Liver (tissue), 9 donors: ENCODE results near the gene LRRC27. TPM values are rescaled to one million over a fixed set of nuclear protein-coding genes. Genes with fewer than 3 reads are reported as not detected.

Experiments
- DNase-seq: peaks from one replicate; pipeline ENCODE4 v3.0.0-alpha.2; 2017; ENCODE audit warnings: low spot score
- H3K27ac ChIP-seq, 2 donors: one replicate each; pipeline ENCODE4 v1.7.0; 2013; ENCODE audit warnings: inconsistent platforms in 2 of 2, low read length in 2 of 2, control low read depth in 1 of 2, low read depth in 1 of 2, mild to moderate bottlenecking in 1 of 2
- H3K27me3 ChIP-seq, 4 donors: one replicate each; pipeline versions ENCODE4 v1.6.1 to v1.7.0; 2013; ENCODE audit warnings: low read length in 3 of 4, inconsistent platforms in 1 of 4, mild to moderate bottlenecking in 1 of 4, moderate library complexity in 1 of 4; ENCODE audit not compliant: control insufficient read depth in 4 of 4, insufficient read depth in 4 of 4
- H3K36me3 ChIP-seq, 4 donors: one replicate each; pipeline versions ENCODE4 v1.6.1 to v1.7.0; 2013; ENCODE audit warnings: low read length in 3 of 4, mild to moderate bottlenecking in 3 of 4, low read depth in 1 of 4, moderate library complexity in 1 of 4; ENCODE audit not compliant: control insufficient read depth in 4 of 4, insufficient read depth in 3 of 4
- H3K4me1 ChIP-seq, 4 donors: one replicate each; pipeline versions ENCODE4 v1.6.1 to v1.7.0; 2013; ENCODE audit warnings: low read length in 3 of 4, mild to moderate bottlenecking in 3 of 4, moderate library complexity in 1 of 4; ENCODE audit not compliant: control insufficient read depth in 4 of 4, insufficient read depth in 4 of 4
- H3K4me3 ChIP-seq, 3 donors: one replicate each; pipeline versions ENCODE4 v1.6.1 to v1.7.0; 2013; ENCODE audit warnings: low read length in 3 of 3, control low read depth in 1 of 3, low read depth in 1 of 3, mild to moderate bottlenecking in 1 of 3
- H3K9ac ChIP-seq, 2 donors: one replicate each; pipeline ENCODE4 v1.7.0; 2013; ENCODE audit warnings: low read length in 2 of 2, mild to moderate bottlenecking in 2 of 2, moderate library complexity in 2 of 2, control low read depth in 1 of 2, low read depth in 1 of 2
- H3K9me3 ChIP-seq, 4 donors: one replicate each; pipeline versions ENCODE4 v1.6.1 to v1.7.0; 2013; ENCODE audit warnings: low read length in 3 of 4; ENCODE audit not compliant: control insufficient read depth in 4 of 4
- ATF3 ChIP-seq: IDR thresholded peaks from 2 replicates; pipeline ENCODE4 v1.6.1; 2016; ENCODE audit warnings: antibody characterized with exemption
- CTCF ChIP-seq: fragments of 150-350 bp; IDR thresholded peaks from 2 replicates; pipeline ENCODE4 v1.5.1; 2017; ENCODE audit warnings: improper control_type of control experiment, low read depth, low read length; ENCODE audit not compliant: missing input control
- EGR1 ChIP-seq, 2 donors: IDR thresholded peaks; 2 replicates each; pipeline ENCODE4 v1.6.1; 2016 to 2018; ENCODE audit warnings: antibody characterized with exemption in 2 of 2, low read depth in 2 of 2
- FOXA1 ChIP-seq: IDR thresholded peaks from 2 replicates; pipeline ENCODE4 v1.6.1; 2016; ENCODE audit warnings: antibody characterized with exemption
- FOXA2 ChIP-seq: IDR thresholded peaks from 2 replicates; pipeline ENCODE4 v1.6.1; 2016; ENCODE audit warnings: antibody characterized with exemption
- GABPA ChIP-seq, 2 donors: IDR thresholded peaks in 1 of 2; conservative IDR thresholded peaks in 1 of 2; 2 replicates each; pipeline ENCODE4 v1.6.1; 2016; ENCODE audit warnings: antibody characterized with exemption in 2 of 2, mild to moderate bottlenecking in 1 of 2, moderate library complexity in 1 of 2
- HNF4A ChIP-seq, 2 donors: conservative IDR thresholded peaks; 2 replicates each; pipeline ENCODE4 v1.6.1; 2016; ENCODE audit warnings: antibody characterized with exemption in 2 of 2, mild to moderate bottlenecking in 2 of 2
- HNF4G ChIP-seq: IDR thresholded peaks from 2 replicates; pipeline ENCODE4 v1.6.1; 2016; ENCODE audit warnings: antibody characterized with exemption
- JUND ChIP-seq, 2 donors: IDR thresholded peaks; 2 replicates each; pipeline ENCODE4 v1.6.1; 2016; ENCODE audit warnings: antibody characterized with exemption in 2 of 2
- MAX ChIP-seq: IDR thresholded peaks from 2 replicates; pipeline ENCODE4 v1.6.1; 2016; ENCODE audit warnings: antibody characterized with exemption
- NR2F2 ChIP-seq: IDR thresholded peaks from 2 replicates; pipeline ENCODE4 v1.6.1; 2016; ENCODE audit warnings: antibody characterized with exemption
- RAD21 ChIP-seq, 2 donors: IDR thresholded peaks; 2 replicates each; pipeline ENCODE4 v1.6.1; 2016; ENCODE audit warnings: antibody characterized with exemption in 2 of 2, mild to moderate bottlenecking in 2 of 2
- RXRA ChIP-seq, 2 donors: IDR thresholded peaks; 2 replicates each; pipeline ENCODE4 v1.6.1; 2017 to 2018; ENCODE audit warnings: antibody characterized with exemption in 2 of 2, mild to moderate bottlenecking in 1 of 2
- SP1 ChIP-seq: IDR thresholded peaks from 2 replicates; pipeline ENCODE4 v1.6.1; 2018; ENCODE audit warnings: antibody characterized with exemption, mild to moderate bottlenecking
- TAF1 ChIP-seq: conservative IDR thresholded peaks from 2 replicates; pipeline ENCODE4 v1.6.1; 2016; ENCODE audit warnings: antibody characterized with exemption, mild to moderate bottlenecking
- YY1 ChIP-seq: IDR thresholded peaks from 2 replicates; pipeline ENCODE4 v1.6.1; 2016; ENCODE audit warnings: antibody characterized with exemption, mild to moderate bottlenecking
- ZBTB33 ChIP-seq: IDR thresholded peaks from 2 replicates; pipeline ENCODE4 v1.6.1; 2016; ENCODE audit warnings: antibody characterized with exemption
- WGBS: extraction: QIAGEN DNeasy Blood & Tissue Kit; methylation state at CpG from one replicate; pipeline ENCODE4 v1.1.7; 2013; 5-methylcytosine and 5-hydroxymethylcytosine counted together
- polyA plus RNA-seq, 2 donors: library from polyadenylated mRNA; stranded (reverse) in 1 of 2; unstranded in 1 of 2; fragments of 200-250 nt in 1 of 2; fragments of >200 nt in 1 of 2; fragmentation: Nextera tagmentation in 1 of 2; extraction: Ambion mirVana in 1 of 2; gene quantifications; one replicate each; pipeline versions ENCODE4 v1.2.1 to v1.2.3, GENCODE V29; 2013 to 2015
- total RNA-seq, 2 donors: library from RNA; depleted of rRNA; stranded (reverse); fragments of >200 nt; gene quantifications; one replicate each; pipeline ENCODE4 v1.2.3, GENCODE V29; 2014
- donor health status: healthy.
- donor health status: healthy.
- donor health status: healthy.
- donor health status: healthy.
- donor health status: healthy.

LRRC27 gene
- total and polyA plus RNA-seq, 4 donors = 1.8 to 2.8 (median 2.6) TPM

GRCh38 chr10:132407846-132408278, 75.9 kb downstream of the LRRC27 start:
- Histone ChIP-seq H3K27ac (peak overlapping the region in 1 of 2 donors; percentile 37), H3K4me1 (peaks cover 0 to 16% (median 11%) of the 10 kb centered on the region in 4 donors), H3K27me3 (no peaks in the 10 kb centered on the region), H3K4me3 (no peak overlapping the region), H3K9me3 (no peaks in the 10 kb centered on the region), H3K9ac (no peak overlapping the region), H3K36me3 (peaks cover 0 to 6% (median 2%) of the 10 kb centered on the region in 4 donors)
- peak; percentile 22 for TF ChIP-seq SP1
- no peak for TF ChIP-seq HNF4A (conservative IDR thresholded peaks at IDR 0.05)
- no peak for TF ChIP-seq GABPA (IDR thresholded peaks at IDR 0.05 in 1 of 2, conservative IDR thresholded peaks at IDR 0.05 in 1 of 2)
- no peak for TF ChIP-seq MAX
- no peak for DNase-seq
- 57% methylated on average over 17 of the region's 17 CpGs for WGBS

GRCh38 chr10:132408367-132408781, 76.4 kb downstream of the LRRC27 start:
- TF ChIP-seq JUND (IDR thresholded peaks at IDR 0.05) (no peak), MAX (no peak), YY1 (no peak), NR2F2 (no peak), CTCF (no peak), EGR1 (IDR thresholded peaks at IDR 0.05; ENCODE audit: low read depth in 2 of 2) (no peak), GABPA (IDR thresholded peaks at IDR 0.05 in 1 of 2, conservative IDR thresholded peaks at IDR 0.05 in 1 of 2) (no peak), SP1 (no peak), HNF4A (conservative IDR thresholded peaks at IDR 0.05) (no peak), FOXA2 (no peak), HNF4G (no peak), RXRA (IDR thresholded peaks at IDR 0.05) (no peak), ATF3 (no peak), ZBTB33 (no peak), FOXA1 (no peak), TAF1 (no peak), RAD21 (IDR thresholded peaks at IDR 0.05) (no peak)
- peak overlapping the region in 1 of 2 donors; percentile 37 for H3K27ac ChIP-seq
- H3K9me3 ChIP-seq = no peaks in the 10 kb centered on the region
- peaks cover 0 to 6% (median 2%) of the 10 kb centered on the region in 4 donors for H3K36me3 ChIP-seq
- H3K27me3 ChIP-seq = no peaks in the 10 kb centered on the region
- no peak overlapping the region for H3K9ac ChIP-seq
- WGBS = 60% methylated on average over 20 of the region's 20 CpGs
- H3K4me1 ChIP-seq = peaks cover 0 to 17% (median 11%) of the 10 kb centered on the region in 4 donors
- no peak overlapping the region for H3K4me3 ChIP-seq
- DNase-seq = no peak
